ENCODE measurements around the gene ADH7.
"Not testable (repeated sequence)": the region's sequence is repeated elsewhere in the genome, so short reads cannot be mapped to it uniquely, and the experiment has no call there.

ADH7 gene

DNA sequence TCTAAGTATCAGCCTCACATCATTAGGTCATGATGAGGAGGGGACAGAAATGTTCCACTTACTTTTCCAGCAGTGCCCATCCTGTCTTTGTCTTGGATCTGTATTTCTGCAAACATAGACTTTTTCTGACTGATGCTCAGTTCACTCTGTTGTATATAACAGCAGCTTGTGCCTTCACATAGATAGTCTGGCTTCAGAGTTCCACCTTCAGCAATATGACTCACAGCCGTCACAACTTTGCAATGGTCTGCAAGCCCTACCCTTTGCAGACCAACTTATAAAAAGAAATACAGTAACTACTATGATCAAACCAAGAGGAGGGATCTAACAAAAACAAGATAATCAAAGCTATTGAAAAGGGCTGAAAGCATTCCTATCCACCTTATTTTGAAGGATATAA lies at the start of gene ADH7:
ADH7 (minus strand) TSS at position 189 of the 400 bp plus-strand sequence; CDS start at position 80, 109 bp downstream.
- DNase-seq = no peak

DNA sequence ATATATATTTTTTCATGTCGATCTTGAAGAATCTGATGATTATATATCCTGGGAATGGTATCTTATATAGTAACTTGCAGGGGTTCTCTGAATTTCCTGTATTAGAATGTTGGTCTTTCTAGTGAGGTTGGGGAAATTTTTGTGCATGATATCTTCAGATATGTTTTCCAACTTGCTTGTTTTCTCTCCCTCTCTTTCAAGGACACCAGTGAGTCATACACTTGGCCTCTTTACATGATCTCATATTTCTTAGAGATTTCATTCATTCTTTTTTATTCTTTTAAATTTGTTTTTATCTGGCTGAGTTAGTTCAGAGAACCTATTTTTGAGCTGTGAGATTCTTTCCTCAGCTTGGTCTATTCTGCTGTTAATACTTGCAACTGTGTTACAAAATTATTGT lies 48.5 kb upstream of the ADH7 start:
- DNase-seq = no peak

DNA sequence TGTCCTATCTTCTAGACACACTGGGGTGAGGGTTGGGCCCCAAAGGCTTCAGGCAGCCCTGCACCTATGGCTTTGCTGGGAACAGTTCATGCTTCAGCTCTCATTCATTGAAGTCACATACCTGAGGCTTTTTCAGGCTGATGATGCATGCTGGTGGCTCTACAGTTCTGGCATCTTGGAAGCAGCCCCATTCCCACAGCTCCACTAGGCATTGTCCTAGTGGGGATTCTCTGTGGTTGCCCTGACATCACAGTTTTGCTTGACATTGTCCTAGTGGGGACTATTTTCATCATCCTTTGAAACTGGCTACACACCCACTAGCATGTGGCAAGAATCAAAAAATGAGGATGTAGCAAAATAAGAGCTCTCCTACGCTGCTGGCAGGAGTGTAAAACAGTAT lies 38.0 kb upstream of the ADH7 start:
- DNase-seq = no peak

DNA sequence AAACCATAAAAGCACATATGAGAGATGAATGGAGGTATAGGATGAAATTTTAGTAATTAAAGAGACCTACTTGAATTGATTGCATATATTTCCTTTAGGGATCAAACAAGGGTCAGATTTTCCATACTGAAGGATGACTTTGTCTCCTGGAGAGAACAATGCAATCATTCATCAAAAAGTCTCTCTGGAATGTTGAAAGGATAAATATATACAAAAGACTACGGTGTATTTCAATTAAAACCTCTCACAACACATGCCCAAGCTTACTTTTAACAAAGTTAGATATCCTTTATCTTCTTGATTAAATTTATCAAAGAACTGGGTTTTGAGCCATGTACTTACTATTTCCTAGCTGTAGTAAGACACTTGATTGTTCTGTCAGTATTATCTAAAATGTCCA lies 36.8 kb upstream of the ADH7 start:
- DNase-seq = no peak

DNA sequence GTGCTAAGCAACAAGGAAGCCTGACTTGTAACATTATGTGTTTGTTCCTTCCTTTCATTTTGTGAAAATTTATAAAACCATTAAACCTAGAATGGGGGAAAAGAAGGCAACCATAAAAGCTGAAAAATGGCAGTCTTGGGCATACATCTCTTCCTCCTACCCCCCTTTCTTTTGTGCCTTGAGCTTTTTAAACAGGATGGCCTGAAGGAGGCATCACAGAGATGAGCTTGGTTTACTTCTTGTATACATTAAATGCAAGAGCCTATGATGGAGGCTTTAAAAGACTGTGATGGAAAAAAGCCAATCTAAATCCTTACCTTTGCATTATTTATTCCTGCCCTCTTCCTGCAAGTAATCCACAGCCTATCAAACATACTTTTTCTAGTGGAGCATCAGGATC lies 36.2 kb upstream of the ADH7 start:
- DNase-seq = no peak

DNA sequence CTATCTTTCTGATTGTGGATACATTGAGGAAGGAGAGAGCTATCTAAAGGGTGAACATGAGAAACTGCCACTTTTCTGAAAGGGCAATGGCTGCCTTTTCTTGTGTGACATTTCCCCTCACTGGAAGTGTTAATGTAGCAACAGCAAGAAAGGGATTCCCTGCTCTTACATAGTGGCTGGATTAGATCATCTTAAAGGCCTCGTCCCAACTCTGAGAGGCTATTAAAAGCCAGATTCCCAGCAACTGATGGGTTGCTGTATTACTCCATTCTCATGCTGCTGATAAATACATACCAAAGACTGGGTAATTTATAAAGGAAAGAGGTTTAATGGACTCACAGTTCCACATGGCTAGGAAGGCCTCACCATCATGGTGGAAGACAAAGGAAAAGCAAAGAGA lies 33.7 kb upstream of the ADH7 start:
- DNase-seq = no peak

DNA sequence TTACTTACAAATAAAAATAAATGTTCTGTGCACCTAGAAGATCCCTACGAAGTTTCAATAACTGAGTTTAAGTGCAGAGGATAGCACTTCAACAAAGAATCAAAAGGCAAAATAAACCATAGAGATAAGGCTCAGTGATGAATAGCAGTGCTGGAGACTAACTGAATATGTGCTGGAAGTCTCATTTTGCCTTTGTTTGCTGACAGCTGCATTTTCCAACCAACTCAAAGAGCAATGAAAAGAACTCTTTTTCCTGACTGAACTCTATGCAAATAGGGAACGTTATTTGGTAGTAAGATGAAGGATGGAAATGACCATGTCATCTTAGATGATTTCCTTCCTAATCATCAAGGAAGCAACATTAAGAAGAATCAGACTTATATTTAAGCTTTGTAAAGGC lies 32.7 kb upstream of the ADH7 start:
- no peak for DNase-seq

DNA sequence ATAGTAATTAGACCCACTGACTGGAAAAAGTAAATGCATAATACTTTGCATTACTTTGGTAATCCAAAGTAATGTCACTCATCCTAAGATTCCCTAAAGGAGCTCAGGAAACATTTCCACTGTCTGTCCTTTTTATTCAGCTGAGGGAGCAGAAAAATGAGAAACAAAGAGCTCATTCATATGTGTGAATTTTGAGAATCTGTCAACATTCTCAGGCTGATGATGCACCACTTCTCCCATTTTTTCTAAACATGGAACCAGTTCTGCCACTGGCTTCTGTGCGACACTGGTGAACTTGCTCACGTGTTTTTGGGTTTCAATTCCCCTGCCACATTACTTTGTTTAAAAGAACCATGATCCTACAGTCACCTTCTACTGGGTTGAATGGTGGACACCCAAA lies 28.4 kb upstream of the ADH7 start:
- no peak for DNase-seq

DNA sequence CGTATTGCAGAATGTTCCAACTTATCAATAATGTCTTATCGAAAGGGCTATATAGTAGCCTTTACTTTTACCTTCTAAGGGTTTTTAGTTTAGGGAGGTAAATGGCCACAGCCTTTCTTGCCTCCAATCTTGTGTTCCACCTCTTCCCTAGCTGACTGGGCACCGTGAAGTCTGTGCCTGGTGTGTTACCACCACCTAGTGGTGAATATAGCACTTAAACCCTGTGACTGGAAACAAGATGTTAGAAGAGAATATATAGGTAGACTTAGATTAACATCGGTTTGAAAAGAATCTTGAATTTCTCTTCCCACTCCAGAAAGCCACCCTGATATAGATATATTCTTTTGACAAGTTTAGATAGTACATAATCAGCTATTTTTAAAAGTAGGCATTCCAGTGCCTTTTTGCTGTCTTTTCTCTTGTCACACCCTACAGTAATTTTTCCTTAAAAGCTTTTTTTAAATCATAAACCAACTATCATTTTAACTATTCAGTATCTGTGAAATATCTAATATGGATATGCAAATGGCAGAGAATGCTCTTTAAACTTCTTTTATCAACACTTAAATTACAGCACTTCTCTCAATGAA lies 27.8 kb upstream of the ADH7 start:
- peak; percentile 49 for DNase-seq

DNA sequence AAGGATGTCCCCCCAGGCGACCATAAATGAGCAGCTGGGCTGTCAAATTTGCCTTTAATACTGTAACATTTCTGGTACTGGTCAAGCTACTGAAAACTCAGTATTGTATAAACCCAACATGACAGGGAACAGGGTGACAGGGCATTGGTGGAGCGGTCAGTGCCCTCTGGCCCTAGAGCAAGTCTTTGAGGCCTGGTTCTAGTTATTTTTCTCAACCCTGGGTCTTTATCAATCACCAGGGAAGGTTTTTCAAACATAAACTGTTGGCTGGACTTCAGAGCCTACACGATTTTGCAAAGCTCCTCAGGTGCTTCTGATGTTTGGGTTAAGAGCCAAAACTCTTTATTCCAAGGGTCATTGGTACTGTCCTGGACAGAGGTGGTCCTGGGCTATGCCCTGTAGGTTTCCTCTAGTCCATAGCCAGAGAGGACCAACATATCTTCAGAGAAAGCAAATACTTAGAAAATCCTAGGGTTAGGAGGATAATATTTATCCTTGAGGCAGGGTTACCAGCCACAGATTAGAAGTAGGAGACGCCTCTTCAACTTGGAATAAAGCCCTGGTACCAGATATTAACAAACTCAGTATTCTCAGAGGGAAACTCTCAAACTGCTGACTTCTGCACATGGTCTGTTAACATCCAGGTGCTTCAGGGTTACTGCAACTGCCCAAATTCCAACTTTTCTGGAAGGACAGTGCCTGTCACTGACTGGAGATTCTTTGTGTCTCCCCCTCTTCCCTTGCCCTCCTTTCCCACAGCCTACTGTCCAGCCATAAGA lies 26.7 kb upstream of the ADH7 start:
- no peak for DNase-seq

DNA sequence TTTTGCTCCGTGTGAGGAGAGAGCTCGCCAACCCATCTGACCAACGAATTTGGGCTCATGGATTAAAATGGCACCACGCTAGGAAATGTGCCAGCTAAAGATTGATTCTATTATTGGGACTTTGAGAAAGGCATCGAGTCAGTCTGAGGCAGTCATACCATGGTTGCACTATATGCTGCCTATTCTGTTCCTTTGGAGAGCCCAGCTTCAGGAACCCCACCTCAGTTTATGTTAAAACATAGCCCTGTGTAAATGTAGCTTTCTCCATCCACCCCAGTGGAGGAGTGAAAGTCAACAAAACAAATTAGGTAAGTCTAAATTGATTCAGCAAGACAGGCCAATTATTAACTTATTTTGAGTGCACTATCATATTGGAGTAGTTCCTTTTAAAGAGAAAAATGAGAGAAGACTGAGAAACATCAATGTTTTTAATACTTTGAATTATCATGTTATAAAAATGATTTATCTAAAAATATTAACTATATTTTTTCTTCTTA lies 24.5 kb upstream of the ADH7 start:
- no peak for DNase-seq

DNA sequence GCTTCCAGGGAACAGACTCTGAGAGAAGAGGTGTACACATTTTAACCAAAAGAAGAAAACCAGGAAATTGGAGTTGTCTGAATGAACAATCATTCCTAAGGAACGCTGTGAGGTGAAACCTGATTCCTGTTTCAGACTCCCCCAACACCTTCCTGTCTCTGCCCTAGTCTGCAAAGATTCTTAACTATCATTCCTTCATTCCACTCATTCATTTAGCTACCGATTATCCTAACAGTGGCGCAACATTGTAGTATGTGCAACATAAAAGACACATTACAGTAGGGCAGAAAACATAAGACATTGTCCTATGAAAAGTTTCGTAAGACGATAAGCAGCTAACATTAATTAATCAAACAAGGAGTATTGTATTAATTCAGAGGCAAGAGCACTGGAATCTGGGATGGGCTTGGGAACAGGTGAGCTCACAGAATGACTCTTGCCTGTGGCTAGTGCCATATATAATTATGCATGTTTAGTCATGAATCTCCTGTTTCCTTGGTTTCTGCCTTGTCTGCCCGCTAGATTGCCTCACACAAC lies 23.8 kb upstream of the ADH7 start:
- no peak for DNase-seq

DNA sequence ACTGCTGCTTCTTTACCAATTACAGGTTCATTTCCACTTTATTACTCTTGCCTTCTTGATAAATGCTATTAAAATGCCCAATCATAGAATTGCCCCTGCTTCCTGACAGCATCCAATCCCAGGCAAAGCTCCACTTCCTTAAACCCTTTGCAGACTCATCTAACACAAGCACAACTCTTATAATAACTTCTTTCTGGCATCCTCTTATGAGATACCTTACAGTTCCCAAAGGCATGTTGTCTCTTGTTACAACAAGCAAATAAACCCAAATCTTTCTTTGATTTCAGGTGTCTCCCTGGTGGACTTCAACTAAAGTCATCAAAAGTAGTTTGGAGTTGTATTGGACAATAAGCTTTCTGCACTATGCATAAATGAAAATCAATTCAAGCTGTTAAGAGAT lies 22.5 kb upstream of the ADH7 start:
- DNase-seq = no peak

DNA sequence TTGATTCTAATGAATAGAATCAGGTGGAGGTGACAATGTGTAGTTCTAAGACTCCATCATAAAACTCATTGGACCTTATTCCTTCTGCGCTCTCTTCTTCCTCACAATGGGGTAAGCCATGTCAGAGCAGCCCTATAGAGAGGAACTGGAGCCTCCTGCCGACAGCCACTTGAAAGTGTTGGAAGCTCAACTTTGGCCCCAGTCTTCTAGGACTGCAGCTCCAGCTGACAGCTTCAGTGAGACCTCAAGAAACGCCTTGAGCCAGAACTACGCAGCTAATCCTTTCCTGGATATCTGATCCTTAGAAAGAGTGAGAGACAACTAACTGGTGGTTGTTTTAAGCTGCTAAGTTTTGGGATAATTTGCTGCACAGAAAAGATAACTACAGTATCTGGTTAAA lies 22.1 kb upstream of the ADH7 start:
- no peak for DNase-seq

DNA sequence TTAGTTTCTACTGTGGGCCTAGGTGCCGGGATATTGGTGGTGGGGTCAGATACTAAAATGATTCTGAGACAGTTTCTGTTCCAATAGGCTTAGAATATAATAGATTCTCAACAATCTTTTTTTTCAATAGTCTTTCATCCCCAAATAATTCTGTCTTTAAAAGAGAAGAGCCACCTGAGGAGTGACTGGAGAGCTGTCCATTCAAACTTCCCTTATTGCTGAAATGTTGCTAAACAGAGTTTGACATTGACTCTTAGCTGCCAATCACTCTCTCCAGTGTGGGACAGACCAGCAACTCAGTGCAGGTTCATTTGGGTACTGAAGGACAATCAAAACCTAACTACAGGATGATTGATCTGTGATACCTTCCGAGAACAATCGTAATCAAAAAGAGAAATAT lies 12.4 kb upstream of the ADH7 start:
- DNase-seq = no peak

DNA sequence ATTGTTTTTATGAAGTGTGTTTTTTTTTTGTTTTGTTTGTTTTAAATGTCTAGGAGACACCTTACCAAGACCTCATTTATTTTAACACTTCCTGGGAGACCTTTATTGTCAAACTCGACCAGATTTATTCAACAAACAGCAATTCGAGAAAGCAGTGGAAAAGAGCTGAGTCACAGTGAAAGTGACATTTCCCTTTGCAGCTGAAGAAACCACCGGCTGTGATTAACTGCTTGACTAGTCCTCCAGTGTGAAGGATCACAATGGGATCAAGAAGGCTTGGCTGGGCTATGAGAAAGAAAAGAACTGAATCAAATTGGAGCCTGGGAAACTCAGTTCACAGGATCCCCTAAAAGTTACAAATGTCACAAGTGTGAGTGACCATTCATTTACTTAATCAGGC lies 11.9 kb upstream of the ADH7 start:
- DNase-seq = peak; percentile 17

DNA sequence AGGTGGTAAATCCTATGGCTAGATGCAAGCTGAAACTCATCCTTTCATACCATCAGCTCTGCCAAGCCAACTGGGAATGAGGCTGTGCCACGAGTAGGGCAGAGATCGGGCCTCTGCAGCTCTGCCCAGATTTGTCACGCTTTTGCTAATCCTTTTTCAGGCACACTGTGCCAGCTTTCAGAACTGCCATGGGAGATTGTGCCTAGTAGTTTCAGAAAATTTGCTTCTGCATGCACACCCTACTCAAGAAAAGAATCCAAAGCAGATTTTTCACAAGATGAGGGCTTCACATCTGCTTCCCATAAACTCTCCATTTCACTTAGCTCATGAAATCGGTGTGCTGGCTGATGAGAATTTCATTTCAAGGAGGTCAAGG lies 3.3 kb upstream of the ADH7 start:
- DNase-seq = no peak

DNA sequence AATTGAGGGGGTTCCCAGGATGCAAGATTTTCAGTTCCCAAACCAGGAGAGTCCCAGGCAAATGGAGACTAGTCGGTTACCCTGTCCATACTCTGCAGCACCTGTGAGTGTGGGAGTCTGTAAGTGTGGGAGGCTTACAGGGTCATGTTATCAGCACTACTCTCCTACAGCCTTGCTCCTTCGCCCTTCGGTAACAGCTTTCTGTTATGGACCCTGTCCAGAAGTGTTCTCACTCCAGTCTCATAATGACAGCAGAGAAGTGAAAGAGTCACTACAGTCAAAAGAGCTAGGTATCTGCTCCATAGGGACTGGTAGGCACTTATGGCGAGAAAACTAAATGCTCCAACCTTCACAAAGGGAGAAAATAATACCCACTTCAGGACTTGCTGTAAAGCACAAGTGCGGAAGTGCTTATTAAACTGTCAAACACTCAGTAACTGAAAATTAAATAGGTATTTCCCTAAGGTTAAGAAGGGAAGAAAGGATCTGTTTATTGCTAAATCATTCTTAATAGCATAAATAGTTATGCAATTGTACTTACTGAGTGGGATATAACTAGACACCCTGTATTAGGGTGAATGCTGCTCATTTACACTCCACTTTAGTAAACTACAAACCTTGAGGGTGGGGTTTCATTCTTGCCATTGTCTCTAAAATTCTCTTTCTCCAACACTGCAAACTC lies 2.7 kb upstream of the ADH7 start:
- DNase-seq = no peak

DNA sequence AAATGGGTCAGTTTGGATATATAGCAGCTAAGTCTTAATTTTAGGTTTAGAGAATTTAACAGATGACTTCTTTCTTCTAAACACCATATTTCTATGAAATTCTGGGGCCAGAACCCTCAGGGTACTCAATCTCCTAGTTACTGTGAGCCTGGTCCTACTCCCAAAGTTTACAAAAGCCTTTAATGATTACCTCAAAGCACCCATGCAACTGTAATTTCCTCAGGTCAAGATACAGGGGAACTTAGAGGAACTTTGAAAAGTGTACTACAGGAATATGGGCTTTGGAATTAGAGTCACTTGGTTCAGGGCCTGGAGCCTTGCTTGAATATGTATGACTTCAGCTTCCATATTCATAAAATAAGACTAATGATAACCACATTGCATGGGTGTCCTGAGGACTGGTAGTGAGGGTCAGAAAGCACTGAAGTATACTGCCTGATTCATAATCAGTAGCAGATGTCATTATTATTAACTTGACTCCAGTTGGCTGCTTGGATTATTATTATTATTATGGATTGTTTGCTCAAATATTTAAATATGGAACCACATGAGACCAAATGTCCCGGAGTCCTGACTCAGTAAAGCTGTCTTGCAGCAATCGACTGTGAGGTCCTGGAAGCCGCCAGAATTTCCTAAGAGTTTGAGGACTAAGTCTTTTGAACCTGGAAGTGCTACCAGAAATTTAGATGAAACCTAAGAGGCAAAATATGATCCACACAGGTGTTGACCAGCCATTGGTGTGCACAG lies 2.0 kb upstream of the ADH7 start:
- DNase-seq = no peak

DNA sequence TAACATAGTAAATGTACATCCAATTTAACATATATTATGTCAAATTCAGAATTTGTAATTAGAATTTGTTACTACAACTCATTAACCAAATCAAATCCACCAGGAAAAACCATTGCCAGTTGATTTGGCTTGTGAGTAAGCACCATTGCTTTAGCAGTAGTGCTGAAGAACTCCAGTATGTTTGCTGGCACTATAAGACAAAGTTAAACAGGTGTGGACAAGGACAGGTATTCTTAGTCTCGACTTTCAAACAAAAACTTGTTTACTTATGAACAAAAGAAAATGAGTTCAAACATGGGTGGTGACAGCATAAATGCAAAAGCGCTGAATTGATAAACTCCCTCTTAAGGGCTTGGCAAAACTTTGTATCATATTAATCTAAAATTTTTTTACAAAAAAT lies 1.3 kb upstream of the ADH7 start:
- DNase-seq = no peak

DNA sequence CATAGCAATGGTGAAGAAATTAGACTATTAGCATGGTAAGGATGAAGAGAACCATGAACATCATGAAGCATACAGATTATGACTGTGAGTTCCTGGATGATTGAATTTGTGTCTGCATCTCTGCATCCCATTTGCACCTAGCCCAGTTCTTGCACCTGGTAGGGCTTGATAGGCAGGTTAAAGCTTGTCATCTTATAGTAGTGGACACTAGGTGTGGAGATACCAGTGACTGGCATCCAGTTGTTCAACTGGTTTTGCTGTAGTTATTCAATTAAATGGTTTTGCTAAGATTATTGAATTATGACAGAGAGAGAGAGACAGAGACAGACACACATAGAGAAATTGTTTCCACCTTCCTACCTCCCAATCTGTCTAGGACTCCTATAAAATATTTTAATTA lies 5.0 kb downstream of the ADH7 start:
- DNase-seq = no peak

DNA sequence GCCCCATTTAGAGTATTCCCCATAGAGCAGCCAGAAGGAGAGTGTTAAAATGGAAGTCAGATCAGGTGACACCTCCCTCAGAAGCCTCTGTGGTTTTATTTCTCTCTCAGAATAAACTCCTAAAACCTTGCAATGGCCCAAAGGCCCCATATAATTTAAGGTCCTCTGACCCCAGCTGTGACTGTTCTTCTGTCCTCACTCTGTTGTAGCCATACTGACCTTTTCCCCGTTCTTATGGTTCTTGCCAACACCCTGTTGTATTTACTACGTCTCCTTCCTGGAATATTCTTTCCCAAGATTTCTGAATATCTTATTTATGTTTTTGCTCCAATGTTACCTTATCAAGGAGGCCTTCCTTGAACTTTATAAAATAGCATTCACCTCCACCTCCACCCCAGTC lies 18.0 kb downstream of the ADH7 start:
- DNase-seq = no peak

DNA sequence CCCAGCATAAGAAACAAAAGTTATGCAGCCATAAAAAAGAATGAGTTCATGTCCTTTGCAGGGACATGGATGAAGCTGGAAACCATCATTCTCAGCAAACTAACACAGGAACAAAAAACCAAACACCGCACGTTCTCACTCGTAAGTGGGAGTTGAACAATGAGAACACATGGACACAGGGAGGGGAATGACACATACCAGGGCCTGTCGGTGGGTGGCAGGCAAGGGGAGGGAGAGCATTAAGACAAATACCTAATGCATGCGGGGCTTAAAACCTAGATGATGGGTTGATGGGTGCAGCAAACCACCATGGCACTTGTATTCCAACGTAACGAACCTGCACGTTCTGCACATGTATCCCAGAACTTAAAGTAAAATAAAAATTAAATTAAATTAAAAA lies 19.4 kb downstream of the ADH7 start:
- DNase-seq = not testable (repeated sequence)
